K562 (cell line): ENCODE measurements around the gene CSF1.

ENCODE experiments used
- FOXJ3 ChIP-seq: sonication (generic); formaldehyde crosslinking; IDR thresholded peaks from 2 replicates; pipeline ENCODE4 v1.4.0; 2020; ENCODE audit warnings: mild to moderate bottlenecking, missing genetic modification reagents
- FOXP1 ChIP-seq: sonication (generic); formaldehyde crosslinking; IDR thresholded peaks from 2 replicates; pipeline ENCODE4 v1.8.0; 2022; ENCODE audit warnings: mild to moderate bottlenecking, missing genetic modification reagents
- TCF3 ChIP-seq: sonication (generic); formaldehyde crosslinking; IDR thresholded peaks from 2 replicates; pipeline ENCODE4 v1.4.0; 2020; ENCODE audit warnings: mild to moderate bottlenecking, missing genetic modification reagents
- TFAM ChIP-seq: fragments of 250-450 bp; sonication (Bioruptor Pico); conservative IDR thresholded peaks from 2 replicates; pipeline ENCODE4 v1.5.0; 2021; ENCODE audit warnings: mild to moderate bottlenecking, moderate library complexity
- TF ChIP-seq, protein P1 (sequence below): sonication (generic); formaldehyde crosslinking; IDR thresholded peaks from 2 replicates; pipeline ENCODE4 v1.8.0; 2022; ENCODE audit warnings: mild to moderate bottlenecking, missing genetic modification reagents
- TF ChIP-seq, protein P2 (sequence below), 2 experiments: fragments of 450-650 bp; formaldehyde crosslinking in 1 of 2; IDR thresholded peaks; 2 replicates each; pipeline versions ENCODE4 v1.4.0 to v1.6.1; 2014 to 2020; ENCODE audit warnings: mild to moderate bottlenecking in 2 of 2, borderline replicate concordance in 1 of 2, low read depth in 1 of 2

DNA sequence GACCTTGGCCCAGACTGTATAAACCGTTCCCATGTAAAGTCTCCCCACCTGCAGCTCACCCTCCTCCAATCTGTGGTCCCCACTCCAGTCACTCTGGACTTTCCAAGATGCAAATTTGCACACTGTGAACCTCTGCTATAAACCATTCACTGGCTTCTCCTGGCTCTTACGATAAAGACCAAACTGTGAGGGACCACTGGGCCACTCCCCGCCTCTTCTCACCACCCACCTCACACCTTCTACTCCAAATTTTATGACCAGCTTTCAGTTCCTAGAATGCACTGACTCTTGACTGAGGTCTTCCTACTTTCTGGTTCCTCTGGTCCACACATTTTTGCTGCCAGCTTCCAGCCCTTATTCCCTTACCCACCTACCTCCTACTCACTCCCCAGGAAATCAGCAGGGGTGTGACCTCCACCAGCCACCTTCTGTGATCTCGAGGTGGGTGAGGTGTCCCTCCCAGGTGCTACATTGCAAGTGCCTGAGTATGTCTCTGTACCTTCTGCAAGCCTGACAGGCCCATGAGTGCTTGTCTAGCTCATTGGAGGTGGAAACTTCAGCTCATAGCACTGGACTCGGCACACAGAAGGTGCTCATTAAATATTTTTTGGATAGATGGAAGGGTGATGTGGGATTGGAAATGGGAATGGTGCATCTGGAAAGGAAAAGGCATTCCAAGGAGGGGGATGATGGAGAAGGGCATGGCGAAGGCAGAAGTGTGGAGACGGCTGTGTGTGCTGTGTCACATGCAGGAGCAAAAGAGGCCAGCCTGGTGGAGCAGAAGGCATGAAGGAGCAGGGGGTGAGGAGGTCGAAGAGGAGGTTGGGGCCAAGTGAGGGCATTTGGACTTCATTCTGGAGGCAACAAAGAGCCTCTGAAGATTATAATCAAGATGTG, 15.6 kb upstream of the CSF1 start:
- TF ChIP-seq, protein P1, sequence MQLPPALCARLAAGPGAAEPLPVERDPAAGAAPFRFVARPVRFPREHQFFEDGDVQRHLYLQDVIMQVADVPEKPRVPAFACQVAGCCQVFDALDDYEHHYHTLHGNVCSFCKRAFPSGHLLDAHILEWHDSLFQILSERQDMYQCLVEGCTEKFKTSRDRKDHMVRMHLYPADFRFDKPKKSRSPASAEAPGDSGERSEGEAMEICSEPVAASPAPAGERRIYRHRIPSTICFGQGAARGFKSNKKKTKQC (CRISPR knock-in tag), result no peak
- TF ChIP-seq, protein P2, sequence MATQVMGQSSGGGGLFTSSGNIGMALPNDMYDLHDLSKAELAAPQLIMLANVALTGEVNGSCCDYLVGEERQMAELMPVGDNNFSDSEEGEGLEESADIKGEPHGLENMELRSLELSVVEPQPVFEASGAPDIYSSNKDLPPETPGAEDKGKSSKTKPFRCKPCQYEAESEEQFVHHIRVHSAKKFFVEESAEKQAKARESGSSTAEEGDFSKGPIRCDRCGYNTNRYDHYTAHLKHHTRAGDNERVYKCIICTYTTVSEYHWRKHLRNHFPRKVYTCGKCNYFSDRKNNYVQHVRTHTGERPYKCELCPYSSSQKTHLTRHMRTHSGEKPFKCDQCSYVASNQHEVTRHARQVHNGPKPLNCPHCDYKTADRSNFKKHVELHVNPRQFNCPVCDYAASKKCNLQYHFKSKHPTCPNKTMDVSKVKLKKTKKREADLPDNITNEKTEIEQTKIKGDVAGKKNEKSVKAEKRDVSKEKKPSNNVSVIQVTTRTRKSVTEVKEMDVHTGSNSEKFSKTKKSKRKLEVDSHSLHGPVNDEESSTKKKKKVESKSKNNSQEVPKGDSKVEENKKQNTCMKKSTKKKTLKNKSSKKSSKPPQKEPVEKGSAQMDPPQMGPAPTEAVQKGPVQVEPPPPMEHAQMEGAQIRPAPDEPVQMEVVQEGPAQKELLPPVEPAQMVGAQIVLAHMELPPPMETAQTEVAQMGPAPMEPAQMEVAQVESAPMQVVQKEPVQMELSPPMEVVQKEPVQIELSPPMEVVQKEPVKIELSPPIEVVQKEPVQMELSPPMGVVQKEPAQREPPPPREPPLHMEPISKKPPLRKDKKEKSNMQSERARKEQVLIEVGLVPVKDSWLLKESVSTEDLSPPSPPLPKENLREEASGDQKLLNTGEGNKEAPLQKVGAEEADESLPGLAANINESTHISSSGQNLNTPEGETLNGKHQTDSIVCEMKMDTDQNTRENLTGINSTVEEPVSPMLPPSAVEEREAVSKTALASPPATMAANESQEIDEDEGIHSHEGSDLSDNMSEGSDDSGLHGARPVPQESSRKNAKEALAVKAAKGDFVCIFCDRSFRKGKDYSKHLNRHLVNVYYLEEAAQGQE (IDR thresholded peaks at IDR 0.05; ENCODE audit: borderline replicate concordance), result no peak
- TF ChIP-seq, protein P2 (CRISPR knock-in tag; IDR thresholded peaks at IDR 0.05; ENCODE audit: low read depth), result no peak
- TF ChIP-seq FOXP1 (CRISPR knock-in tag), result no peak
- TF ChIP-seq TCF3, result no peak
- TF ChIP-seq TFAM (CRISPR knock-in tag), result no peak
- TF ChIP-seq FOXJ3 (CRISPR knock-in tag), result no peak
